ENCODE results near the gene PLA2G6. TPM values are rescaled to one million over a fixed set of nuclear protein-coding genes. Genes with fewer than 3 reads are reported as not detected.

PLA2G6 gene
- total RNA-seq, 1 donor from 2014 or later = 76.4 TPM

GRCh38 chr22:38098410-38099249, 83.0 kb downstream of the PLA2G6 start:
- Mint-ChIP-seq H3K27me3 (peaks cover 13% of the 10 kb centered on the region), H3K9me3 (ENCODE audit: low read depth) (no peaks in the 10 kb centered on the region), H3K27ac (peak overlapping the region; percentile 2), H3K4me3 (ENCODE audit: low read depth) (peak overlapping the region; percentile 46), H3K36me3 (ENCODE audit: insufficient read depth) (peaks cover 3% of the 10 kb centered on the region), H3K4me1 (ENCODE audit: low read depth) (peaks cover 7% of the 10 kb centered on the region)
- DNase-seq (ENCODE audit: low spot score, unreplicated experiment) = no peak
- no peak for TF ChIP-seq CTCF (IDR thresholded peaks at IDR 0.05; ENCODE audit: unreplicated experiment)

GRCh38 chr22:38097557-38098409, 83.8 kb downstream of the PLA2G6 start:
- Mint-ChIP-seq H3K36me3 (ENCODE audit: insufficient read depth) (peaks cover 6% of the 10 kb centered on the region), H3K27ac (no peak overlapping the region), H3K4me1 (ENCODE audit: low read depth) (peaks cover 13% of the 10 kb centered on the region), H3K27me3 (peaks cover 13% of the 10 kb centered on the region), H3K4me3 (ENCODE audit: low read depth) (peak overlapping the region; percentile 42), H3K9me3 (ENCODE audit: low read depth) (no peaks in the 10 kb centered on the region)
- TF ChIP-seq CTCF (IDR thresholded peaks at IDR 0.05; ENCODE audit: unreplicated experiment) = peak; percentile 49
- DNase-seq (ENCODE audit: low spot score, unreplicated experiment) = no peak

GRCh38 chr22:38097058-38097457, 84.6 kb downstream of the PLA2G6 start:
- Mint-ChIP-seq H3K4me1 (ENCODE audit: low read depth) (peaks cover 13% of the 10 kb centered on the region), H3K9me3 (ENCODE audit: low read depth) (no peaks in the 10 kb centered on the region), H3K27ac (no peak overlapping the region), H3K36me3 (ENCODE audit: insufficient read depth) (peaks cover 6% of the 10 kb centered on the region), H3K27me3 (peaks cover 13% of the 10 kb centered on the region), H3K4me3 (ENCODE audit: low read depth) (peak overlapping the region; percentile 42)
- TF ChIP-seq CTCF (IDR thresholded peaks at IDR 0.05; ENCODE audit: unreplicated experiment) = no peak
- DNase-seq (ENCODE audit: low spot score, unreplicated experiment) = no peak

- DNase-seq (ENCODE audit: low spot score, unreplicated experiment) = no peak
- H3K27me3 Mint-ChIP-seq = peaks cover 3% of the 10 kb centered on the region
- no peak for TF ChIP-seq CTCF (IDR thresholded peaks at IDR 0.05; ENCODE audit: unreplicated experiment)
- H3K9me3 Mint-ChIP-seq (ENCODE audit: low read depth) = no peaks in the 10 kb centered on the region
- H3K36me3 Mint-ChIP-seq (ENCODE audit: insufficient read depth) = peaks cover 10% of the 10 kb centered on the region
- H3K4me1 Mint-ChIP-seq (ENCODE audit: low read depth) = peaks cover 10% of the 10 kb centered on the region
- H3K4me3 Mint-ChIP-seq (ENCODE audit: low read depth) = no peak overlapping the region
- no peak overlapping the region for H3K27ac Mint-ChIP-seq
These were observed 92.2 kb downstream of the PLA2G6 start for GRCh38 chr22:38089474-38089851.

Data from progenitor cell of endocrine pancreas (in vitro differentiated cells).